IPS-15b (cell line): Measurements from ENCODE around the gene OSMR.

ENCODE experiments used
- H3K27me3 ChIP-seq: one replicate; pipeline ENCODE4 v1.6.1; 2013; ENCODE audit warnings: low read length; ENCODE audit not compliant: control insufficient read depth, insufficient read depth
- H3K36me3 ChIP-seq: one replicate; pipeline ENCODE4 v1.6.1; 2013; ENCODE audit warnings: low read length; ENCODE audit not compliant: control insufficient read depth, insufficient read depth
- H3K4me1 ChIP-seq: one replicate; pipeline ENCODE4 v1.6.1; 2013; ENCODE audit warnings: mild to moderate bottlenecking, low read length; ENCODE audit not compliant: control insufficient read depth, insufficient read depth
- H3K4me3 ChIP-seq: one replicate; pipeline ENCODE4 v1.5.1; 2013; ENCODE audit warnings: low read depth, low read length
- H3K9ac ChIP-seq: one replicate; pipeline ENCODE4 v1.6.1; 2013; ENCODE audit warnings: low read depth, mild to moderate bottlenecking, low read length
- H3K9me3 ChIP-seq: one replicate; pipeline ENCODE4 v1.6.1; 2013; ENCODE audit warnings: mild to moderate bottlenecking, low read length; ENCODE audit not compliant: control insufficient read depth, insufficient read depth

The OSMR gene

DNA sequence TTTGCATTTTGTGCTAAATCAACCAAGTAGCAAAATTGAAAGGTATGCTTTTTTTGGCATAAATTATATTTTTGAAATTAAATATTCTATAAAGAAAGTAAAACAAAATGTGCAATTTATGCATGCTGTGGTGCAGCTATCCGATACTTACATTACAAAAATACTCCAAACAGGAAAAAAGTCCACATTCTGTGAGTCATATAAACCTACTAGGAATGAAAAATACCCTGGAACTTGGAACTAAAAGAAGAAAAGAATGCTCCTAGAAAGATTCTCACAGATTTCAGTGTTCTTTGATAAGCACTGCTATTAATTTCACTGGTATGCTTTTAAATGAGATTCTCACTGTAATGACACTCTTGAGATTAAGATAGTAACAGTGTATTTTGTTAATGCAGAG lies 92.6 kb downstream of the OSMR start:
- no peak overlapping the region for H3K9ac ChIP-seq

DNA sequence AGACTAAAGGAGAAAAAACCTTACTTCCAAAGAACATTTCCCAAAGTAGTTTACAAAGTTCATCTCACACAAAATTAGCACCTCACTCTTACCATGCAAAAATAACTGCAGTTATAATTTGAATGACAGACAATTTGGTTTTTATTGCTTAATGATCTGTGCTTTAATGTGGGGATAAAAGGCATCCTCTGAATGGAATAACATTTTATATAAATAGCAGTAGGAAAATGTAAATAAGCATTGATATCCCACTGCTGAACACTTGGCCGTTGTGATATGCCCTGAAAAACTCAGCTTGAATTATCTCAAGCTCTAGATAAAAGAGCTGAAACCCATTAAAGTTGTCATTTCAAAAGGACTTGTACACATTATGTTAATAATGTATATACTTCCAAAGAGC lies 93.2 kb downstream of the OSMR start:
- Histone ChIP-seq H3K36me3 (no peaks in the 10 kb centered on the region), H3K4me1 (no peaks in the 10 kb centered on the region), H3K9me3 (no peaks in the 10 kb centered on the region), H3K9ac (no peak overlapping the region), H3K4me3 (no peak overlapping the region), H3K27me3 (no peaks in the 10 kb centered on the region)

More for the DNA sequence above, 92.6 kb downstream of the OSMR start:
- Histone ChIP-seq H3K9me3 (no peaks in the 10 kb centered on the region), H3K27me3 (no peaks in the 10 kb centered on the region), H3K4me1 (no peaks in the 10 kb centered on the region), H3K36me3 (no peaks in the 10 kb centered on the region), H3K4me3 (no peak overlapping the region)

DNA sequence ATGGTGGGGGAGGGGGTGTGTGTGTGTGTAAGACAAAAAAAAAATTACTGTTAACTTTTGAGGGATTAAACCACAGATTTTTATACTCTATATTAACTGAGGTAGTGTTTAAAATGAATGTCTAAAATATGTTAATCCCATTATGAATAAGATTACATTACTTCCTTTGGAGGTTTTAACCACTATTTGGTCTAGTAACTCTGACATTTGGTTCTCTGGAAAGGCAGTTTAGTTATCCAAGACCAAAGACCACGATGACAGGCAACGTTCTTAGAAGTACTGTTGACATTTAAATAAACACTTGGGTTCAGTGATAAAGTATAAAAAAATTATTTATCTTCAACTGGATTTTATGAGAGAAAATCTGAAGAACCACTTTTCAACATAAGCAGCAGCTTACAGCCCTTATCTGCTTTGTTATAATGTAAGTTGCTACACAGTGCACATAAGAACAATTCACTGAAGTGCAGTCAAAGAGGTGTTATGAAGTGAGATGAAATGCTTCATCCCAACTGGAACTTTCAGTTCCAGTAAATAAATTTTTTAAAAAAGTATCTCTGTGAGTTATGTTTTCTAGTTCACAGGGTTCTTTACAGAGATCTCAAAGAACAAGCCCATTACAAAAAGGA lies 94.5 kb downstream of the OSMR start:
- no peaks in the 10 kb centered on the region for H3K36me3 ChIP-seq
- H3K4me3 ChIP-seq: no peak overlapping the region
- H3K4me1 ChIP-seq: no peaks in the 10 kb centered on the region
- H3K9ac ChIP-seq: no peak overlapping the region
- H3K27me3 ChIP-seq: no peaks in the 10 kb centered on the region
- H3K9me3 ChIP-seq: no peaks in the 10 kb centered on the region

DNA sequence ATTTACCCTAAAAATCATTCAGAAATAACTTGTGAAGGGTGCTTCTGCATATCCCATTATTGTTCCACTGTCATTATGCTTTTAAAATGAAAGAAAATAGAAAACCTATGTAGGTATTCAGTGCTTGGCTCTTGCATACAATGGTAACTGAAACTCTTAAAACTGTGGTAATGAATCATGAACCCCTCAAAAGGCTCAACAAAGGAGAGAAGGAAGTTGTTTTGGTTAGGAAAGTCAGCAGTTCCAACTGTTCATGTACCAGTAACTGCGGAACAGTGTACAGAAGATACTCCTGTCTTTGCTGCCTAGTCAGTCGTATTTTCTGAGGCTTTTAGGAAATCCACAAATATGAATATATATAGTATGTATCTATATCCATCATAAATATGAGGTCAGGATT lies 96.1 kb downstream of the OSMR start:
- no peaks in the 10 kb centered on the region for H3K36me3 ChIP-seq

DNA sequence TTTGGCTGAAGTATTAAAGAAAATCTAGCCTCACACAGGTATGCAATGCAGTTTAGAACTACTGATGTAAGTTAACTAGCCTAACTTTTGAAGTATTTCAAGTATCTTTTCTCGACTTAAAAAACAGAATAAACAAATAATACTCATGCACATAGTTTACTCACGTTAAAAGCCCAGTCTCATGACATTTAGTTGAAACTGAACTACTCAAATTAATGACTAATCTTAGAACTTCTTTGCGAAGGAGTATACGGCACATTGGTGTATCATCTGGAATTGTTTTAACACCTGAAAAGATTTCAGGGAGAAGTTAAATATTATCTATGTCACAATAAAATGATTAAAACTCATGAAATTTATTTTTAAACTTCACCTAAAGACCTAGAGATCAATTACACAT lies 98.5 kb downstream of the OSMR start:
- no peaks in the 10 kb centered on the region for H3K27me3 ChIP-seq
- H3K9ac ChIP-seq: no peak overlapping the region
- no peak overlapping the region for H3K4me3 ChIP-seq
- H3K9me3 ChIP-seq: no peaks in the 10 kb centered on the region
- no peaks in the 10 kb centered on the region for H3K36me3 ChIP-seq
- no peaks in the 10 kb centered on the region for H3K4me1 ChIP-seq

More for the DNA sequence above, 96.1 kb downstream of the OSMR start:
- Histone ChIP-seq H3K27me3 (no peaks in the 10 kb centered on the region), H3K9ac (no peak overlapping the region), H3K4me1 (no peaks in the 10 kb centered on the region), H3K4me3 (no peak overlapping the region), H3K9me3 (no peaks in the 10 kb centered on the region)

DNA sequence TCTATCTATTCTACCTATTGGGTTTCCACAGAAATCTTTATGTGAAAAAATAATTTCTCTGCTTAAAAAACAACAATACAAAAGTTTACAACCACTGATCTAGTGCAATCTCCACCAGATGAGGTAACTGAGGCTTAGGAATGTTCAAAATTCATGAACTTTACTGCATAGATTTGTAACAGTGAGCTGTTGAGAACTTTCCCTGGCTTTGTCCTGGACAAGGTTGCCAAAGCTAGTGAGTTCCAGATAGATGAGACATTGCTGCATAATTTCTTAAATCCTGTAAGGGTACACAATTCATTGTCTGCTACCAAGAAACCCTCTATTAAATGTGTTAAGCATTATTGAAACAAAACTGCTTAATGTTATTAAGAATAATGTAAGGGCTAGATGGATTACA lies 102.7 kb downstream of the OSMR start:
- Histone ChIP-seq H3K4me1 (no peaks in the 10 kb centered on the region), H3K4me3 (no peak overlapping the region), H3K9ac (no peak overlapping the region), H3K36me3 (peaks cover 9% of the 10 kb centered on the region), H3K9me3 (no peaks in the 10 kb centered on the region), H3K27me3 (no peaks in the 10 kb centered on the region)

DNA sequence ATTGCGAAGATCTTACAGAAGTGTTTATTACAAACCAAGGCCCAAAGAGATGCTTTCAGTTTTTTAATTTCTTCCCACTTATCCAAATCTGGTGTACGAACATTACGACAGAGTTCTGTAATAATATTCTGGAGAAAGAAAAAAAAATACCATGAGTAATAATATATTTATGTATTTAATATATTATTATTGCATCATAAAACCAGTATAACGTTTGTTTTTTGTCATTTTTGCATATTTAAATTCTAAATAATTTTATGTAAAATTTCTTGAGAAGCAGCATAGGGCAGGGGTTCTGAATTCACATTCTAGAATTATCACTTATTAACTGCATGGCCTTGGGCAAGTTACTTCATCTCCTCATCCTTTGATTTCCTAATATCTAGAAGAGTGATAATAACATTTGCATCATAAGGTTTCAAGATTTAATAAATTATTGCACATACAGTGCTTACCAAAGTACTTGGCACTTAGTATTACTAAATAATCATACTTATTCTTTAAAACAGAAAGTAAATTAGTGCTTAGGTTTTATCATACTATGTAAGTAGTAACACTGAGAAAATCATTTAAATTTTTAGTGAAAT lies 107.7 kb downstream of the OSMR start:
- Histone ChIP-seq H3K4me3 (no peak overlapping the region), H3K36me3 (peaks cover 9% of the 10 kb centered on the region), H3K4me1 (no peaks in the 10 kb centered on the region), H3K27me3 (no peaks in the 10 kb centered on the region), H3K9ac (no peak overlapping the region), H3K9me3 (no peaks in the 10 kb centered on the region)

DNA sequence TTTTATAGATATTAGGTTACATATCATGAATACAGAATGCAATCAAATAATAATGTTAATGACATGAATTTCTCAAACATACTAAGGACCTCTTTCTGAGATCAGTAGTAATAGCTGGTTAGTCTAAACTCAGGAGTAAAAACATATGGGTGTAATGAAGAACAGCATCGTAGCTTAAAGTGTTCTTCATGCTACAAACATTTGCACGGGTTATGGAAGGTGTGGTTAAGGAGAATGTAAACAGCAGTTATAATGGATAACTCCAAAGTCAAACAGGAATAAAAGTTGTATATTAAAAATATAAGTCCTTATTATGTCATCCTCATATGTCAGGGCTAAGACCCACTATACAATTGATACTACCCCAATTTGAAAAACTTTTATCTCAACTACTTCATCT lies 115.9 kb downstream of the OSMR start:
- H3K9ac ChIP-seq: no peak overlapping the region
- no peak overlapping the region for H3K4me3 ChIP-seq
- no peaks in the 10 kb centered on the region for H3K4me1 ChIP-seq
- H3K9me3 ChIP-seq: no peaks in the 10 kb centered on the region
- H3K36me3 ChIP-seq: peaks cover 2% of the 10 kb centered on the region
- H3K27me3 ChIP-seq: no peaks in the 10 kb centered on the region

DNA sequence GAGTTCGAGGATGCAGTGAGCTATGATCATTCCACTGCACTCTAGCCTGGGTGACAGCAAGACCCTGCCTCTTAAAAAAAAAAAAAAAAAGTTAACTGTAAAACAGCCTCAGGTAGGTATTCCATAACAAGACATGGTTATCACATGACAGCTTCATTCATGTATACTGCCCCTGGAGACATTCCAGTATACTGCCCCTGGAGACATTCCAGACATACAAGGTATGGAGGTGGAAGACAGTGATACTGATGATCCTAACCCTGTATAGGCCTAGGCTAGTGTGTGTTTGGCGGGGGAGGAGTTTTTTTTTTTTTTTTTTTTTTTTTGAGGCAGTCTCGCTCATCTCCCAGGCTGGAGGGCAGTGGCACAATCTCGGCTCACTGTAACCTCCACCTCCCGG lies 122.9 kb downstream of the OSMR start:
- H3K9ac ChIP-seq: no peak overlapping the region
- H3K9me3 ChIP-seq: no peaks in the 10 kb centered on the region
- peaks cover 2% of the 10 kb centered on the region for H3K36me3 ChIP-seq
- H3K4me3 ChIP-seq: no peak overlapping the region
- H3K4me1 ChIP-seq: no peaks in the 10 kb centered on the region
- no peaks in the 10 kb centered on the region for H3K27me3 ChIP-seq

DNA sequence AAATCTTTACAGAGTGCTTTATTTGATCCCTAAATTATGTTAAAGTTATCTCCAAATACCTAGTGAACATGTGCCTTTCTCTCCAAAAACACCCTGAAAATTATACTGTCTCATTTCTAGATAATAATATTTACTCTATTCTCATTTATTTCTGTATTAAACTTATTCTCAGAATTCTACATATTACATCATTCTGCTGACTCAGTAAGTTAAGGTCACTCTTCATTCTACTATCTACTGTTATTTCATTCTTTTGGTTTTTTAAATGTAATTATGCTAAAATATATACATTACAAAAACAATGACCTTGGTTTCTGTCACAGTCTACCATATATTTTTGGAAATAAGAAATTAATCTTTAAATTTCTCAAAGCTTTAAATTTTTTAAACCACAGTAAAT lies 132.2 kb downstream of the OSMR start:
- H3K36me3 ChIP-seq: no peaks in the 10 kb centered on the region

DNA sequence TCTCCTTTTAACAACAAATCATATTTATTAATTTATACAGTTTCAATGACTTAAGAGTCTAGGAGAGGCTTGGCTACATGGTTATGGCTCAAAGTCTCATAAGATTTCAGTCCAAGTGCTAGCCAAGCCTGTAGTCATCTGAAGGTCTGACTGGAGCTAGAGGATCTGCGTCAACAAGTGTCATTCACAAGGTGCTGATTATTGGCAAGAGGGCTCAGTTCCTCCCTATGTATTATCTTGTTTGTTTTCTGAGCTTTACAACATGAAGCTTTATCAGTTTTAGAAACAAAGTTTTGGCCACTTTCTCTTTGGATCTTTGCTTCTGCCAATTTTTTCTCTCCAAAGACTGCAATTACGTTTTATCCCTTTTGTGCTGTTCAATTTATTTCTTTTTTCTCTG lies 133.7 kb downstream of the OSMR start:
- Histone ChIP-seq H3K4me1 (peaks cover 8% of the 10 kb centered on the region), H3K9ac (no peak overlapping the region), H3K4me3 (no peak overlapping the region), H3K27me3 (no peaks in the 10 kb centered on the region), H3K9me3 (no peaks in the 10 kb centered on the region), H3K36me3 (no peaks in the 10 kb centered on the region)

More for the DNA sequence above, 132.2 kb downstream of the OSMR start:
- Histone ChIP-seq H3K9ac (no peak overlapping the region), H3K4me1 (peaks cover 8% of the 10 kb centered on the region), H3K4me3 (no peak overlapping the region), H3K9me3 (no peaks in the 10 kb centered on the region), H3K27me3 (no peaks in the 10 kb centered on the region)
